GM13976 (cell line): ENCODE results near the gene VOPP1.

Experiments
- DNase-seq: peaks from one replicate; pipeline ENCODE4 v3.0.0; 2012; ENCODE audit warnings: low spot score
- in situ Hi-C: fragments of 300-500 bp; cut with MboI; formaldehyde crosslinking; loops from one replicate; pipeline ENCODE4 v1.12.0; 2022; ENCODE audit warnings: low sequenced_read_pairs, mixed read lengths, inconsistent platforms; ENCODE audit not compliant: unreplicated experiment
- TF ChIP-seq, protein P1 (sequence below): IDR thresholded peaks from 2 replicates; pipeline ENCODE4 v1.5.1; 2012; ENCODE audit warnings: borderline replicate concordance, mild to moderate bottlenecking; ENCODE audit not compliant: insufficient read depth; ENCODE audit errors: extremely low read depth, missing control alignments, control extremely low read depth

Gene VOPP1

DNA sequence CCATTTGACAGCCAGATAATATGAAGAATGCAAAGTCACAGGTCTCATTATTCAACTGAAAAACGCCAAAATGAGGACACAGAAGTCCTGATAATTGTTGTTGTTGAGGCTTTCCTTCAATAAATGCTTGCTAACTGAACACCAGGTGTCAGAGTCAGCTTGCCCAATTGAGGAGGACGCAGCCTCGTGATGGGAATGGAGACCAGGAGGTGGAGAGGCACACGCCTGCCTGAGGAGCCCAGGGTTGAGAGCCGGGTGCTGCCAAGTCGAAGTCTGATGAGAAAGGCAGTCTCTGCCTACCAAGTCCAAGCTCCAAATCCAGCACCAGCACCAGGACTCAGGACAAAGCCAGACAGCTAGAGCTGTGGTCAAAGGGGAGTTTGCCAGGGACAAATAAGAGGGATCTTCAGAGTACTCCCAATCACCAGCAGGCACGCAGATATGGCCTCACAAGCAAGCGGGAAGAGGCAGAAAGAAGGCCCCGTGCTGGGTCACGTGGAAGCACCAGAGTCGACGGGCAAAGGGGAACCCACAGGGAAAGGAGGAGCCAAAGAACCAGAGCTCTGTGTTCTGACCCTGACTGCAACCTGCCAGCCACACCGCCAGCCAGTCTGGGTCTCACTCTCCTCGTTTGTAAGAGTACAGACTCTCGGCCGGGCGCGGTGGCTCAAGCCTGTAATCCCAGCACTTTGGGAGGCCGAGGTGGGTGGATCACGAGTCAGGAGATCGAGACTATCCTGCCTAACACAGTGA is 47.6 kb downstream of the VOPP1 start:
- no peak for DNase-seq
- TF ChIP-seq, protein P1, sequence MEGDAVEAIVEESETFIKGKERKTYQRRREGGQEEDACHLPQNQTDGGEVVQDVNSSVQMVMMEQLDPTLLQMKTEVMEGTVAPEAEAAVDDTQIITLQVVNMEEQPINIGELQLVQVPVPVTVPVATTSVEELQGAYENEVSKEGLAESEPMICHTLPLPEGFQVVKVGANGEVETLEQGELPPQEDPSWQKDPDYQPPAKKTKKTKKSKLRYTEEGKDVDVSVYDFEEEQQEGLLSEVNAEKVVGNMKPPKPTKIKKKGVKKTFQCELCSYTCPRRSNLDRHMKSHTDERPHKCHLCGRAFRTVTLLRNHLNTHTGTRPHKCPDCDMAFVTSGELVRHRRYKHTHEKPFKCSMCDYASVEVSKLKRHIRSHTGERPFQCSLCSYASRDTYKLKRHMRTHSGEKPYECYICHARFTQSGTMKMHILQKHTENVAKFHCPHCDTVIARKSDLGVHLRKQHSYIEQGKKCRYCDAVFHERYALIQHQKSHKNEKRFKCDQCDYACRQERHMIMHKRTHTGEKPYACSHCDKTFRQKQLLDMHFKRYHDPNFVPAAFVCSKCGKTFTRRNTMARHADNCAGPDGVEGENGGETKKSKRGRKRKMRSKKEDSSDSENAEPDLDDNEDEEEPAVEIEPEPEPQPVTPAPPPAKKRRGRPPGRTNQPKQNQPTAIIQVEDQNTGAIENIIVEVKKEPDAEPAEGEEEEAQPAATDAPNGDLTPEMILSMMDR = no peak
- in situ Hi-C loops = loop anchor here (25.0 kb wide), 1 partner anchor 237 kb away; no protein-coding TSS in a partner anchor

DNA sequence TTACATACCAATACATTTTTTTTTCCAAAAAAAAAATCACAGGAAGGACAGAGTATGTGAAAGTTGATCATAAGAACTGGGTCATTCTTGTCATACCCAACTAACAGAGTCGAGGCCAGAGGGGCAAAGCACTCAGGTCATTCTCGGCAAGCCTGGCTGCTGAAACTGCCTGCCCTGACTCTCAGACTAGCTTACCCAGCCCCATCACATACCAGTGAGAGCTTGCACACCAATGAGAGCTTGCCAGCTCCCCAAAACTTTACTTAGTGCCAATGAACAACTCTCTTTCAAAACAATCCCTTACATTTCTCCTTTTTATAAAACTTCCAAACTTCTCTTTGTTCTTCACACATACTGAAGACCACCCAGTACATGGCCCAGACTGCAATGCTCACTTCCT is 48.9 kb downstream of the VOPP1 start:
- TF ChIP-seq, protein P1 = no peak
- DNase-seq = no peak
- in situ Hi-C loops = no loop called here

DNA sequence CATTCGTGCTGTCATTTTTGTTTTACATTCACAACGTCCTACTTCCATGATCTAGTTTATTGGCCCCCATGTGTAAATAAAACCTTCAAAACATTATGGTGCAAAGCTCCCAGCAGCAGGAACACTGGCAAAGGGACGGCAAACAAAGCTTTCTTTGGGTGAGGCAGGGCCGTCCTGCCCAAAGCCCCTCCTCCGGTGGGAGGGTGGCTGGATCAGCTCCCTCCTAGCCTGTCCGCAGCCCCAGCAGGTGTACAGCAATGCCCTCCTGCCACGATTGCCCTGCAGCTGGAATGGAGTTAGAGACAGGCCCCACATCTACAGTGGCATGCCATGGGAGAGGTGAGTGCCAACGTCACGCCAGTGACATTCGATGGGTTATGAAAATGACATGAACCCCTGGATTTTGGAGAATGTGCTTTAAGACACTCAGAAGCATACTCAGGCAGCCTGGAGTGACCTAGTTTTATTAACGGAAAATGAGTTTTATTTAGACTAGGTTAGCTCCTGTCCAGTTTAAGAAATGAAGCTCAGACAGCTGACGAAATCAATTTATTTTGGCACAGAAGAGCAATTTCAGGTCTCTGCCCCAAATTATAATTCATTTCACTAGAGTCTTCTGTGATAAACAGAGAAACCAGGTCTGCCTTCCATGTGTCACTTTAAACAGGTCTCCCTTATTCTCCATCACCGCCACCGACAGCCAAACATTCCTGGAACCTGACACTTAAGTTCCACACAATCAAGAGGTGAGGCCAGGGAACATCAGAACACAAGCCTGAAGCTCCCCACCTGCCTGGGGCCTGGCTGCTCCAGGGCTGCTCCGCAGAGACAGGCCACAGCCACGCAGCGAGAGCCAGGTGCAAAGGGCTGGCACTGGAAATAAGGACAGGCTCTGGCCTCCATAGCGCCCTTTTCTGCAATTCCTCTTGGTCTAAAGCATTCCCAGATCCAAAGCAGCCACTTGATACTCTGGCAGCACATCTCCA is 50.1 kb downstream of the VOPP1 start:
- DNase-seq = no peak
- TF ChIP-seq, protein P1 = no peak
- in situ Hi-C loops = no loop called here

DNA sequence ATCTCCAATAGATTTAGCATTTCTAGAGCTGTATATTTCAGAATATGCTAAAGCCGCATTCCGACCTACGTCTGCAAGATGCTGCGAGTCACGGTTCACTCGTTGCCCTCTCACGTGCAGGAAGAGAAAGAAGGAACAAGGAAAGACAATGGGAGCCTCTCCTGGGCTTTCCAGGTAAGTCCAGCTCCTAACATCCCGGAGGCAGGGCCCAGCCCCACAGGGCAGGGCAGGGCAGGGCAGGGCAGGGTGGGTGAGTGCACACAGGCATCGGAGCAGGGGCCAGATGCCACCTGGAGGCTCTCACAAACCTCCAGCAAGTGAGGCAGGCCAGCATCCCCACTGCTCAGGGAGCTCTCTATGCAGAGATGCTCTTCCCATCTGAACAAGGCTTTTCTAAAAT is 50.8 kb downstream of the VOPP1 start:
- in situ Hi-C loops = no loop called here
- TF ChIP-seq, protein P1 = no peak
- DNase-seq = no peak

DNA sequence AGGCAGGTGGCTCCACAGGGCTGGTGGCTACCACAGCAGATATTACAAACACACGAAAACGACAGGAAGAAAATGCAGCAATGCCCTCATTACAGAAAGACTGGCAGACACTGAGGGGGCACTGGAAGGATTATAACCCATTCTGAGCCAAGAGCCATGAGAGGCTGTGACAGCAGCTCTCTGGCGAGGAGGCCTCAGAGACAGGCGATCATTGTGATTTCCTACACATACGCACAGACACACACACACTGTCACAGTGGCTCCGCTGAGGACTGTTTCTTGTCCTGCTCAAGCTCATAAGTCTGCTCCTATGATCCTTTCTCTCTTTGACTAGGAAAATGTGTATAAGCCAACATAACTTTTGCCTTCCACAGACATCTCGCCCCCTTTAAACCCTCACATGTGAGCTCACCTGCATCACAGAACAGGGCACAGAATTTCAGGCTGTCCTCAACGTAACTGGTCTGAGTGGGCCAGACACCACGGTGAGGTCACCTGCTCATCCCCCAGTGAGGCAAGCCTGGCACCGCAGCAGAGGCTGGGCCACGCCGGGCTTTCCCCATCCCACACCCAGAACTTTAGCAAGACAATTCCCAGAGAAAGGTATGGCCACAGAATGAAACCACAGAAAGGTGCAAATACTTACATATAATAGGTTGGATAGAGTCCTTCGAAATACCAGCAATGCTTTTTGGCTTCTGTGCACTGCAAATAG is 51.7 kb downstream of the VOPP1 start:
- no peak for DNase-seq
- in situ Hi-C loops = no loop called here
- TF ChIP-seq, protein P1 = no peak

DNA sequence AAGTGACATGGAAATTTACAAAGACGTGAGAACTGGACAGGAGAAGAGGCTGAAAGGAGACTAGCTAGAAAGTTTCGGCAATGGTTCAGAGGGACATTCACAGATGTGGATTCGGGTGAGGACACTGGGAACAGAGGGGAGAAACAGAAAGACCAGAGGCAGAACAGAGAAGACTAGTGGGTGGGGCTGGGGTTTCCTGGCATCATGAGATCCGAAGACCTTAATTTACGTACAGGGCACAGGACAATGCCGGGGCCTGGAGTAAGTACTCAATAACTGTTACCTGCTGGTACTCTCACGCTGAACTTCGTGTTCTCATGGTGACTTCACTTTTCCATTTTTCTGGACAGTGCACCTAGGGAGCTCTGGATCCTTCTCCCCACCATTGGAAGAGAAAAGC is 53.5 kb downstream of the VOPP1 start:
- TF ChIP-seq, protein P1 = no peak
- no peak for DNase-seq
- in situ Hi-C loops = no loop called here
